HepG2 (cell line): ENCODE data around the gene IDH3G. TPM values are rescaled to one million over a fixed set of nuclear protein-coding genes. Genes with fewer than 3 reads are reported as not detected.

Source experiments
- BRD4 ChIP-seq: sonication (generic); formaldehyde crosslinking; IDR thresholded peaks from 2 replicates; pipeline ENCODE4 v1.4.0; 2020; ENCODE audit warnings: missing genetic modification reagents
- GFI1 ChIP-seq: sonication (generic); formaldehyde crosslinking; IDR thresholded peaks from 2 replicates; pipeline ENCODE4 v1.5.0; 2020; ENCODE audit warnings: missing genetic modification reagents, mild to moderate bottlenecking, borderline replicate concordance
- LCORL ChIP-seq, 2 experiments: fragments of 450-650 bp in 1 of 2; sonication (generic) in 1 of 2; formaldehyde crosslinking in 1 of 2; IDR thresholded peaks; 2 replicates each; pipeline versions ENCODE4 v1.5.0 to v1.6.1; 2017 to 2020; ENCODE audit warnings: antibody characterized with exemption in 1 of 2, missing genetic modification reagents in 1 of 2
- MZF1 ChIP-seq: sonication (generic); formaldehyde crosslinking; IDR thresholded peaks from 2 replicates; pipeline ENCODE4 v1.8.1; 2023; ENCODE audit warnings: mild to moderate bottlenecking, missing genetic modification reagents, borderline replicate concordance
- PAWR ChIP-seq: sonication (generic); formaldehyde crosslinking; IDR thresholded peaks from 2 replicates; pipeline ENCODE4 v1.4.0; 2020; ENCODE audit warnings: missing genetic modification reagents, mild to moderate bottlenecking, borderline replicate concordance
- RARG ChIP-seq: sonication (generic); formaldehyde crosslinking; IDR thresholded peaks from 2 replicates; pipeline ENCODE4 v1.4.0; 2020; ENCODE audit warnings: low read depth, mild to moderate bottlenecking, missing genetic modification reagents
- TBX2 ChIP-seq: sonication (generic); formaldehyde crosslinking; IDR thresholded peaks from 2 replicates; pipeline ENCODE4 v1.5.0; 2020; ENCODE audit warnings: missing genetic modification reagents, mild to moderate bottlenecking, borderline replicate concordance
- ZBTB38 ChIP-seq: sonication (generic); formaldehyde crosslinking; IDR thresholded peaks from 2 replicates; pipeline ENCODE4 v1.5.1; 2020; ENCODE audit warnings: mild to moderate bottlenecking, missing genetic modification reagents
- ZFP1 ChIP-seq: IDR thresholded peaks from 2 replicates; pipeline ENCODE4 v1.6.1; 2016
- ZKSCAN1 ChIP-seq: fragments of 150-350 bp; IDR thresholded peaks from 2 replicates; pipeline ENCODE4 v1.6.1; 2014; ENCODE audit warnings: low read length
- ZMAT3 ChIP-seq: sonication (generic); formaldehyde crosslinking; conservative IDR thresholded peaks from 2 replicates; pipeline ENCODE4 v1.7.0; 2021; ENCODE audit warnings: missing genetic modification reagents
- ZNF225 ChIP-seq: sonication (generic); formaldehyde crosslinking; IDR thresholded peaks from 2 replicates; pipeline ENCODE4 v1.4.0; 2020; ENCODE audit warnings: mild to moderate bottlenecking, missing genetic modification reagents
- ZNF563 ChIP-seq: sonication (generic); formaldehyde crosslinking; IDR thresholded peaks from 2 replicates; pipeline ENCODE4 v1.8.0; 2022; ENCODE audit warnings: mild to moderate bottlenecking, moderate library complexity, missing genetic modification reagents
- ZNF674 ChIP-seq: sonication (generic); formaldehyde crosslinking; IDR thresholded peaks from 2 replicates; pipeline ENCODE4 v1.5.0; 2020; ENCODE audit warnings: low read depth, mild to moderate bottlenecking, missing genetic modification reagents
- polyA plus RNA-seq, 8 experiments: library from polyadenylated mRNA; depleted of rRNA in 3 of 8; stranded (reverse) in 7 of 8; unstranded in 1 of 8; fragments of >200 nt; fragmentation: Illumina TruSeq in 4 of 8; extraction: Trizol in 4 of 8; gene quantifications; 2 replicates each; pipeline versions ENCODE4 v1.2.1 to v1.2.3, GENCODE V29; 2011 to 2016; ENCODE audit warnings: low read depth in 4 of 8, missing spikeins in 1 of 8, mixed read lengths in 1 of 8; ENCODE audit not compliant: insufficient read depth in 1 of 8
- total RNA-seq, 5 experiments: library from RNA; depleted of rRNA; stranded (reverse); fragments of >200 nt; fragmentation: Illumina TruSeq; extraction: Trizol; gene quantifications; 2 replicates each; pipeline ENCODE4 v1.2.3, GENCODE V29; 2016; ENCODE audit warnings: low read depth in 1 of 5
- TF ChIP-seq, protein P1 (sequence below): IDR thresholded peaks from 2 replicates; pipeline ENCODE4 v1.6.1; 2016; ENCODE audit warnings: missing compliant biosample characterization, missing genetic modification reagents, borderline replicate concordance
- TF ChIP-seq, protein P2 (sequence below): sonication (generic); formaldehyde crosslinking; IDR thresholded peaks from 2 replicates; pipeline ENCODE4 v1.4.0; 2020; ENCODE audit warnings: missing genetic modification reagents, borderline replicate concordance
- TF ChIP-seq, protein P3 (sequence below): IDR thresholded peaks from 2 replicates; pipeline ENCODE4 v1.6.1; 2016; ENCODE audit warnings: mild to moderate bottlenecking, missing biosample characterization, missing genetic modification reagents
- TF ChIP-seq, protein P4 (sequence below): sonication (generic); formaldehyde crosslinking; IDR thresholded peaks from 2 replicates; pipeline ENCODE4 v1.9.0; 2021; ENCODE audit warnings: missing genetic modification reagents, mild to moderate bottlenecking, borderline replicate concordance
- TF ChIP-seq, protein P5 (sequence below): sonication (generic); formaldehyde crosslinking; IDR thresholded peaks from 2 replicates; pipeline ENCODE4 v1.5.1; 2020; ENCODE audit warnings: mild to moderate bottlenecking, moderate library complexity, missing genetic modification reagents
- TF ChIP-seq, protein P6 (sequence below): sonication (generic); formaldehyde crosslinking; IDR thresholded peaks from 2 replicates; pipeline ENCODE4 v1.4.0; 2020; ENCODE audit warnings: mild to moderate bottlenecking, missing genetic modification reagents
- TF ChIP-seq, protein P7 (sequence below): sonication (generic); formaldehyde crosslinking; IDR thresholded peaks from 2 replicates; pipeline ENCODE4 v1.5.0; 2020; ENCODE audit warnings: missing genetic modification reagents, mild to moderate bottlenecking, borderline replicate concordance

The IDH3G gene
- total and polyA plus RNA-seq, 2 of the 13 experiments (the other 11 are each of a cell fraction or from before 2014, with no cell fraction given): 18.7 to 35.5 TPM

DNA sequence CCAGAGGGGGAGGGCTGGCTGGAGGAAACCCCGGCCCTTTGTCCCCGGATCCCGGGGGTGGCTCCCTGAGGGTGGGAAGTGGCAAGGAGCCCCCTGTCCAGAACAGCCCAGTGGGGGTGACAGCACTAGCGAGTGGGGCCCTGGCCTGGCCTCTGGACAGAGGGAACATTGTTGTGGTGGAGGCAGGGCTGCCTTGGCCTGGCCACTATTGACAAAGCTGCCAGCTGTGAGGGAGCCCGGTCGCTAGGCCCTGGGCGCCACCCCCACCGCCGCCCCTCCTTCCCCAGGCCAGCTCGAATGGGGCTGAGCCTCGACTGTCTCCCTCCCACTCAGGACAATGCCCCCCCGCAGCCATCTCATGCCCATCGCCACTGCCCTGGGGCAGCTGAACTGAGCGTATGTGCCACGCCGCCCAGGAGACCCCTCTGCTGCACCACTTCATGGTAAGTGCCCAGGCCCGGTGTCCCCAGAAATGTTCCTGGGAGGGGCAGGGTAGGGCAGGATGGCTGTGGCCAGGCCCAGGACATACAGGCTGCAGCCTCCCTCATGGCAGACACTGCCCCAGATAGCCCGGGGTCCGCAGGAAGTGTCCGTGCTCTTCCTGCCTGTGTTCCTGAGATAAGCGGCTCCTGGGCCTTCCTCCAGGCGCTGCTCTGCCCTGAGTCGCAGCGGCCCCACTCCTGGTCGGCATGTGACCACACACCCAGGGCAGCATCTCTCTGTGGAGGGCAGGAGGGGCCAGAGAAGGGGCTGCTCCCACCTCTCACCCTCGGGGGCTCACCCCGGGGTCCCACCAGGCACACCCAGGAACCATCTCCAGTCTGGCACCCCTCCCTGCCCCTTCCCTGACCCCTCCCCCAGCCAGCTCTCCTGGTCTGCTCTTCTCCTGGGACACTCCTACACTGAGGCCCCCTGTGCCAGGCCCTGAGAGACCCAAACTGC, 28.8 kb downstream of the IDH3G start (continued):
- TF ChIP-seq, protein P1, sequence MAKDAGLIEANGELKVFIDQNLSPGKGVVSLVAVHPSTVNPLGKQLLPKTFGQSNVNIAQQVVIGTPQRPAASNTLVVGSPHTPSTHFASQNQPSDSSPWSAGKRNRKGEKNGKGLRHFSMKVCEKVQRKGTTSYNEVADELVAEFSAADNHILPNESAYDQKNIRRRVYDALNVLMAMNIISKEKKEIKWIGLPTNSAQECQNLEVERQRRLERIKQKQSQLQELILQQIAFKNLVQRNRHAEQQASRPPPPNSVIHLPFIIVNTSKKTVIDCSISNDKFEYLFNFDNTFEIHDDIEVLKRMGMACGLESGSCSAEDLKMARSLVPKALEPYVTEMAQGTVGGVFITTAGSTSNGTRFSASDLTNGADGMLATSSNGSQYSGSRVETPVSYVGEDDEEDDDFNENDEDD (CRISPR knock-in tag): no peak
- TF ChIP-seq, protein P2, sequence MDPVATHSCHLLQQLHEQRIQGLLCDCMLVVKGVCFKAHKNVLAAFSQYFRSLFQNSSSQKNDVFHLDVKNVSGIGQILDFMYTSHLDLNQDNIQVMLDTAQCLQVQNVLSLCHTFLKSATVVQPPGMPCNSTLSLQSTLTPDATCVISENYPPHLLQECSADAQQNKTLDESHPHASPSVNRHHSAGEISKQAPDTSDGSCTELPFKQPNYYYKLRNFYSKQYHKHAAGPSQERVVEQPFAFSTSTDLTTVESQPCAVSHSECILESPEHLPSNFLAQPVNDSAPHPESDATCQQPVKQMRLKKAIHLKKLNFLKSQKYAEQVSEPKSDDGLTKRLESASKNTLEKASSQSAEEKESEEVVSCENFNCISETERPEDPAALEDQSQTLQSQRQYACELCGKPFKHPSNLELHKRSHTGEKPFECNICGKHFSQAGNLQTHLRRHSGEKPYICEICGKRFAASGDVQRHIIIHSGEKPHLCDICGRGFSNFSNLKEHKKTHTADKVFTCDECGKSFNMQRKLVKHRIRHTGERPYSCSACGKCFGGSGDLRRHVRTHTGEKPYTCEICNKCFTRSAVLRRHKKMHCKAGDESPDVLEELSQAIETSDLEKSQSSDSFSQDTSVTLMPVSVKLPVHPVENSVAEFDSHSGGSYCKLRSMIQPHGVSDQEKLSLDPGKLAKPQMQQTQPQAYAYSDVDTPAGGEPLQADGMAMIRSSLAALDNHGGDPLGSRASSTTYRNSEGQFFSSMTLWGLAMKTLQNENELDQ: no peak
- TF ChIP-seq ZMAT3 (CRISPR knock-in tag) (no peak), GFI1 (CRISPR knock-in tag) (no peak), ZBTB38 (CRISPR knock-in tag) (no peak), ZNF563 (CRISPR knock-in tag) (no peak), RARG (CRISPR knock-in tag) (no peak), TBX2 (no peak), ZFP1 (CRISPR knock-in tag) (no peak), ZNF225 (no peak), ZNF674 (CRISPR knock-in tag) (no peak), LCORL (IDR thresholded peaks at IDR 0.05) (no peak), LCORL (CRISPR knock-in tag; IDR thresholded peaks at IDR 0.05) (no peak), MZF1 (CRISPR knock-in tag) (no peak), PAWR (CRISPR knock-in tag) (no peak), ZKSCAN1 (no peak), BRD4 (CRISPR knock-in tag) (no peak)
- TF ChIP-seq, protein P3, sequence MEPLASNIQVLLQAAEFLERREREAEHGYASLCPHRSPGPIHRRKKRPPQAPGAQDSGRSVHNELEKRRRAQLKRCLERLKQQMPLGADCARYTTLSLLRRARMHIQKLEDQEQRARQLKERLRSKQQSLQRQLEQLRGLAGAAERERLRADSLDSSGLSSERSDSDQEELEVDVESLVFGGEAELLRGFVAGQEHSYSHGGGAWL (CRISPR knock-in tag): no peak
- TF ChIP-seq, protein P4, sequence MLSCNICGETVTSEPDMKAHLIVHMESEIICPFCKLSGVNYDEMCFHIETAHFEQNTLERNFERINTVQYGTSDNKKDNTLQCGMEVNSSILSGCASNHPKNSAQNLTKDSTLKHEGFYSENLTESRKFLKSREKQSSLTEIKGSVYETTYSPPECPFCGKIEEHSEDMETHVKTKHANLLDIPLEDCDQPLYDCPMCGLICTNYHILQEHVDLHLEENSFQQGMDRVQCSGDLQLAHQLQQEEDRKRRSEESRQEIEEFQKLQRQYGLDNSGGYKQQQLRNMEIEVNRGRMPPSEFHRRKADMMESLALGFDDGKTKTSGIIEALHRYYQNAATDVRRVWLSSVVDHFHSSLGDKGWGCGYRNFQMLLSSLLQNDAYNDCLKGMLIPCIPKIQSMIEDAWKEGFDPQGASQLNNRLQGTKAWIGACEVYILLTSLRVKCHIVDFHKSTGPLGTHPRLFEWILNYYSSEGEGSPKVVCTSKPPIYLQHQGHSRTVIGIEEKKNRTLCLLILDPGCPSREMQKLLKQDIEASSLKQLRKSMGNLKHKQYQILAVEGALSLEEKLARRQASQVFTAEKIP (CRISPR knock-in tag): no peak
- TF ChIP-seq, protein P5, sequence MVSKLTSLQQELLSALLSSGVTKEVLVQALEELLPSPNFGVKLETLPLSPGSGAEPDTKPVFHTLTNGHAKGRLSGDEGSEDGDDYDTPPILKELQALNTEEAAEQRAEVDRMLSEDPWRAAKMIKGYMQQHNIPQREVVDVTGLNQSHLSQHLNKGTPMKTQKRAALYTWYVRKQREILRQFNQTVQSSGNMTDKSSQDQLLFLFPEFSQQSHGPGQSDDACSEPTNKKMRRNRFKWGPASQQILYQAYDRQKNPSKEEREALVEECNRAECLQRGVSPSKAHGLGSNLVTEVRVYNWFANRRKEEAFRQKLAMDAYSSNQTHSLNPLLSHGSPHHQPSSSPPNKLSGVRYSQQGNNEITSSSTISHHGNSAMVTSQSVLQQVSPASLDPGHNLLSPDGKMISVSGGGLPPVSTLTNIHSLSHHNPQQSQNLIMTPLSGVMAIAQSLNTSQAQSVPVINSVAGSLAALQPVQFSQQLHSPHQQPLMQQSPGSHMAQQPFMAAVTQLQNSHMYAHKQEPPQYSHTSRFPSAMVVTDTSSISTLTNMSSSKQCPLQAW (CRISPR knock-in tag): no peak
- TF ChIP-seq, protein P6, sequence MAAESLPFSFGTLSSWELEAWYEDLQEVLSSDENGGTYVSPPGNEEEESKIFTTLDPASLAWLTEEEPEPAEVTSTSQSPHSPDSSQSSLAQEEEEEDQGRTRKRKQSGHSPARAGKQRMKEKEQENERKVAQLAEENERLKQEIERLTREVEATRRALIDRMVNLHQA: no peak
- TF ChIP-seq, protein P7, sequence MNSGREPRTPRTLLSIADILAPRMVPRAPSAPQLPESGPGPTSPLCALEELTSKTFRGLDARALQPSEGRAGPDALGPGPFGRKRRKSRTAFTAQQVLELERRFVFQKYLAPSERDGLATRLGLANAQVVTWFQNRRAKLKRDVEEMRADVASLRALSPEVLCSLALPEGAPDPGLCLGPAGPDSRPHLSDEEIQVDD (CRISPR knock-in tag): no peak
